ENCODE results near the gene UBE2H.

- no peak for TF ChIP-seq CTCF (IDR thresholded peaks at IDR 0.05; ENCODE audit: poor library complexity)
- TF ChIP-seq EZH2phosphoT487 (IDR thresholded peaks at IDR 0.05; ENCODE audit: low read depth, severe bottlenecking, unreplicated experiment) = no peak
- no peak for TF ChIP-seq EZH2 (IDR thresholded peaks at IDR 0.05; ENCODE audit: borderline replicate concordance)
These were observed 1.9 kb downstream of the UBE2H start for GRCh38 chr7:129950933-129951225.
